ENCODE results near the gene PDZD4.

- TF ChIP-seq, protein P1, sequence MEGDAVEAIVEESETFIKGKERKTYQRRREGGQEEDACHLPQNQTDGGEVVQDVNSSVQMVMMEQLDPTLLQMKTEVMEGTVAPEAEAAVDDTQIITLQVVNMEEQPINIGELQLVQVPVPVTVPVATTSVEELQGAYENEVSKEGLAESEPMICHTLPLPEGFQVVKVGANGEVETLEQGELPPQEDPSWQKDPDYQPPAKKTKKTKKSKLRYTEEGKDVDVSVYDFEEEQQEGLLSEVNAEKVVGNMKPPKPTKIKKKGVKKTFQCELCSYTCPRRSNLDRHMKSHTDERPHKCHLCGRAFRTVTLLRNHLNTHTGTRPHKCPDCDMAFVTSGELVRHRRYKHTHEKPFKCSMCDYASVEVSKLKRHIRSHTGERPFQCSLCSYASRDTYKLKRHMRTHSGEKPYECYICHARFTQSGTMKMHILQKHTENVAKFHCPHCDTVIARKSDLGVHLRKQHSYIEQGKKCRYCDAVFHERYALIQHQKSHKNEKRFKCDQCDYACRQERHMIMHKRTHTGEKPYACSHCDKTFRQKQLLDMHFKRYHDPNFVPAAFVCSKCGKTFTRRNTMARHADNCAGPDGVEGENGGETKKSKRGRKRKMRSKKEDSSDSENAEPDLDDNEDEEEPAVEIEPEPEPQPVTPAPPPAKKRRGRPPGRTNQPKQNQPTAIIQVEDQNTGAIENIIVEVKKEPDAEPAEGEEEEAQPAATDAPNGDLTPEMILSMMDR (conservative IDR thresholded peaks at IDR 0.05), result no peak
- TF ChIP-seq ZFX (IDR thresholded peaks at IDR 0.05), result no peak
Observed at GRCh38 chrX:153871946-153872878, 41.9 kb upstream of the PDZD4 start.
